Measurements from ENCODE around the gene IFITM10. TPM values are rescaled to one million over a fixed set of nuclear protein-coding genes. Genes with fewer than 3 reads are reported as not detected.
"Not testable (repeated sequence)": the region's sequence is repeated elsewhere in the genome, so short reads cannot be mapped to it uniquely, and the experiment has no call there.

IFITM10 gene
- total RNA-seq, 1 donor from 2014 or later, result 4.9 TPM

- H3K27ac ChIP-seq, result no peak overlapping the region
- no peaks in the 10 kb centered on the region for H3K36me3 ChIP-seq
- peak in 1 of 2 donors; percentile 93 for DNase-seq (ENCODE audit: extremely low spot score in 2 of 2)
- intact Hi-C loops (cut with DNase I), result loop anchor here (10.0 kb wide), 1 partner anchor 464 kb away; no protein-coding TSS in a partner anchor
- no peaks in the 10 kb centered on the region for H3K9me3 ChIP-seq
- H3K27me3 ChIP-seq, result no peaks in the 10 kb centered on the region
- TF ChIP-seq POLR2A (IDR thresholded peaks at IDR 0.05) (no peak), POLR2AphosphoS5 (IDR thresholded peaks at IDR 0.05; ENCODE audit: insufficient read depth in 1 of 2, low read depth in 1 of 2) (no peak), CTCF (IDR thresholded peaks at IDR 0.05) (no peak)
- peaks cover 16% of the 10 kb centered on the region for H3K4me1 ChIP-seq
- H3K4me3 ChIP-seq, result no peak overlapping the region
Observed at GRCh38 chr11:1690167-1691025, 60.0 kb downstream of the IFITM10 start.

- not testable (repeated sequence) for H3K4me3 ChIP-seq
- intact Hi-C loops (cut with DNase I), result loop anchor here (10.0 kb wide), 1 partner anchor 465 kb away; no protein-coding TSS in a partner anchor
- peak in 1 of 2 donors; percentile 88 for DNase-seq (ENCODE audit: extremely low spot score in 2 of 2)
Observed at GRCh38 chr11:1689250-1690166, 60.9 kb downstream of the IFITM10 start.

GRCh38 chr11:1688336-1688947, 62.0 kb downstream of the IFITM10 start:
- DNase-seq (ENCODE audit: extremely low spot score in 2 of 2); H3K9me3 ChIP-seq; H3K4me3 ChIP-seq; H3K36me3 ChIP-seq; H3K27ac ChIP-seq; H3K4me1 ChIP-seq; intact Hi-C loops (cut with DNase I); H3K27me3 ChIP-seq: not testable (repeated sequence)

More at GRCh38 chr11:1689250-1690166, 60.9 kb downstream of the IFITM10 start:
- not testable (repeated sequence) for H3K9me3 ChIP-seq, H3K36me3 ChIP-seq, H3K27me3 ChIP-seq, H3K27ac ChIP-seq
- H3K4me1 ChIP-seq, result peaks cover 16% of the 10 kb centered on the region

- H3K27me3 ChIP-seq; H3K9me3 ChIP-seq; H3K36me3 ChIP-seq; H3K4me1 ChIP-seq; intact Hi-C loops (cut with DNase I); DNase-seq (ENCODE audit: extremely low spot score in 2 of 2); H3K4me3 ChIP-seq; H3K27ac ChIP-seq: not testable (repeated sequence)
Observed at GRCh38 chr11:1686220-1686619, 64.2 kb downstream of the IFITM10 start.

GRCh38 chr11:1684886-1685874, 65.2 kb downstream of the IFITM10 start:
- H3K9me3 ChIP-seq; H3K27ac ChIP-seq; H3K27me3 ChIP-seq; intact Hi-C loops (cut with DNase I); H3K4me1 ChIP-seq; H3K4me3 ChIP-seq; DNase-seq (ENCODE audit: extremely low spot score in 2 of 2); H3K36me3 ChIP-seq: not testable (repeated sequence)

- H3K36me3 ChIP-seq; H3K4me1 ChIP-seq; H3K4me3 ChIP-seq; DNase-seq (ENCODE audit: extremely low spot score in 2 of 2); H3K27ac ChIP-seq; H3K9me3 ChIP-seq; H3K27me3 ChIP-seq; intact Hi-C loops (cut with DNase I): not testable (repeated sequence)
Observed at GRCh38 chr11:1683904-1684572, 66.4 kb downstream of the IFITM10 start.

- H3K36me3 ChIP-seq; H3K27me3 ChIP-seq; DNase-seq (ENCODE audit: extremely low spot score in 2 of 2); intact Hi-C loops (cut with DNase I); H3K27ac ChIP-seq; H3K9me3 ChIP-seq; H3K4me1 ChIP-seq; H3K4me3 ChIP-seq: not testable (repeated sequence)
Observed at GRCh38 chr11:1683216-1683615, 67.2 kb downstream of the IFITM10 start.

Other genes with a start within 250 kb of the IFITM10 start
- gene DUSP8, start 178.3 kb downstream of the IFITM10 start, total RNA-seq, result 2.9 TPM
- gene KRTAP5-1, start 165.3 kb downstream of the IFITM10 start, total RNA-seq, result not detected
- gene KRTAP5-2, start 152.3 kb downstream of the IFITM10 start, total RNA-seq, result not detected
- not detected for gene KRTAP5-3, start 142.1 kb downstream of the IFITM10 start, total RNA-seq
- gene KRTAP5-4, start 128.5 kb downstream of the IFITM10 start, total RNA-seq, result not detected
- gene KRTAP5-5, start 120.8 kb downstream of the IFITM10 start, total RNA-seq, result not detected
- gene KRTAP5-6, start 53.4 kb downstream of the IFITM10 start, total RNA-seq, result not detected
- 508 TPM for gene CTSD, start 13.3 kb upstream of the IFITM10 start, total RNA-seq
- gene SYT8, start 84.4 kb upstream of the IFITM10 start, total RNA-seq, result 1.2 TPM
- not detected for gene TNNI2, start 88.4 kb upstream of the IFITM10 start, total RNA-seq
- 32.7 TPM for gene LSP1, start 102.5 kb upstream of the IFITM10 start, total RNA-seq
- not detected for gene PRR33, start 141.3 kb upstream of the IFITM10 start, total RNA-seq
- 20.4 TPM for gene TNNT3, start 169.1 kb upstream of the IFITM10 start, total RNA-seq
- 148 TPM for gene MRPL23, start 196.7 kb upstream of the IFITM10 start, total RNA-seq
- 252 TPM for gene H19, start 247.2 kb upstream of the IFITM10 start, total RNA-seq